Nephron (organoid): Measurements from ENCODE around the gene PTPRE.

Source experiments
- H3K27ac Mint-ChIP-seq, 3 experiments: 2 replicates each; pipeline ENCODE4 v1.8.0; 2020; ENCODE audit warnings: mixed read lengths in 3 of 3, mild to moderate bottlenecking in 2 of 3, moderate library complexity in 1 of 3
- H3K27me3 Mint-ChIP-seq: 2 replicates; pipeline ENCODE4 v1.8.0; 2021; ENCODE audit warnings: low read depth, mild to moderate bottlenecking, moderate library complexity, mixed read lengths
- H3K36me3 Mint-ChIP-seq: 2 replicates; pipeline ENCODE4 v1.8.0; 2020; ENCODE audit warnings: low read depth, mixed read lengths
- H3K4me1 Mint-ChIP-seq: 2 replicates; pipeline ENCODE4 v1.8.0; 2020; ENCODE audit warnings: mixed read lengths
- H3K4me3 Mint-ChIP-seq, 3 experiments: 2 replicates each; pipeline ENCODE4 v1.8.0; 2020; ENCODE audit warnings: mild to moderate bottlenecking in 3 of 3, mixed read lengths in 3 of 3, moderate library complexity in 2 of 3
- H3K9me3 Mint-ChIP-seq: 2 replicates; pipeline ENCODE4 v1.8.0; 2020; ENCODE audit warnings: mixed read lengths
- TF ChIP-seq, protein P1 (sequence below), 3 experiments: fragments of 200-600 bp; sonication (generic); IDR thresholded peaks; one replicate each; pipeline ENCODE4 v1.5.0; 2021; ENCODE audit warnings: antibody characterized with exemption in 3 of 3; ENCODE audit not compliant: unreplicated experiment in 3 of 3

Gene PTPRE

GRCh38 chr10:128070721-128071416 is 164.0 kb downstream of the PTPRE start:
- TF ChIP-seq, protein P1, sequence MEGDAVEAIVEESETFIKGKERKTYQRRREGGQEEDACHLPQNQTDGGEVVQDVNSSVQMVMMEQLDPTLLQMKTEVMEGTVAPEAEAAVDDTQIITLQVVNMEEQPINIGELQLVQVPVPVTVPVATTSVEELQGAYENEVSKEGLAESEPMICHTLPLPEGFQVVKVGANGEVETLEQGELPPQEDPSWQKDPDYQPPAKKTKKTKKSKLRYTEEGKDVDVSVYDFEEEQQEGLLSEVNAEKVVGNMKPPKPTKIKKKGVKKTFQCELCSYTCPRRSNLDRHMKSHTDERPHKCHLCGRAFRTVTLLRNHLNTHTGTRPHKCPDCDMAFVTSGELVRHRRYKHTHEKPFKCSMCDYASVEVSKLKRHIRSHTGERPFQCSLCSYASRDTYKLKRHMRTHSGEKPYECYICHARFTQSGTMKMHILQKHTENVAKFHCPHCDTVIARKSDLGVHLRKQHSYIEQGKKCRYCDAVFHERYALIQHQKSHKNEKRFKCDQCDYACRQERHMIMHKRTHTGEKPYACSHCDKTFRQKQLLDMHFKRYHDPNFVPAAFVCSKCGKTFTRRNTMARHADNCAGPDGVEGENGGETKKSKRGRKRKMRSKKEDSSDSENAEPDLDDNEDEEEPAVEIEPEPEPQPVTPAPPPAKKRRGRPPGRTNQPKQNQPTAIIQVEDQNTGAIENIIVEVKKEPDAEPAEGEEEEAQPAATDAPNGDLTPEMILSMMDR (IDR thresholded peaks at IDR 0.05; ENCODE audit: unreplicated experiment in 3 of 3), result no peak
- H3K36me3 Mint-ChIP-seq, result peaks cover 22% of the 10 kb centered on the region
- no peaks in the 10 kb centered on the region for H3K4me1 Mint-ChIP-seq
- no peak overlapping the region for H3K27ac Mint-ChIP-seq
- H3K4me3 Mint-ChIP-seq, result no peak overlapping the region
- H3K27me3 Mint-ChIP-seq, result peaks cover 13% of the 10 kb centered on the region
- H3K9me3 Mint-ChIP-seq, result peaks cover 2% of the 10 kb centered on the region

DNA sequence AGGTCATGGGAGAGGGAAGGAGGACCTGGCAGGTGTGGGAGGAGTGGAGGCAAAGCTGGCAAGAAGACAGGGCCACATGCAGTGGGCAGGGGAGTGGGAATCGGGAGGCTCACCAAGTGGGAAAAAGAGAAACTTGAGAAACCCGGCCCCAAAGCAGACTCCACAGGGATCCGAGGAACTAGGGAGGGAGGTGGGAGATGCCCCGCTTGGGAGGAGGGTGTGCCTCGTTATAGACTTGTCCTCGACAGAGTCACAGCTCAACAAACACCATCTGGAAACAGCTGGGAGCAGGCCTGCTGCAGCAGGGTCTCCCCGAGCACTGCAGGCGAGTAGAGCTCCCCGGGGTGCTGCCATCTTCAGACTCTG is 164.5 kb downstream of the PTPRE start:
- TF ChIP-seq, protein P1 (IDR thresholded peaks at IDR 0.05; ENCODE audit: unreplicated experiment in 3 of 3), result no peak
- H3K27ac Mint-ChIP-seq, result no peak overlapping the region
- peaks cover 13% of the 10 kb centered on the region for H3K27me3 Mint-ChIP-seq
- peaks cover 3% of the 10 kb centered on the region for H3K9me3 Mint-ChIP-seq
- H3K36me3 Mint-ChIP-seq, result peaks cover 21% of the 10 kb centered on the region
- no peaks in the 10 kb centered on the region for H3K4me1 Mint-ChIP-seq
- no peak overlapping the region for H3K4me3 Mint-ChIP-seq

DNA sequence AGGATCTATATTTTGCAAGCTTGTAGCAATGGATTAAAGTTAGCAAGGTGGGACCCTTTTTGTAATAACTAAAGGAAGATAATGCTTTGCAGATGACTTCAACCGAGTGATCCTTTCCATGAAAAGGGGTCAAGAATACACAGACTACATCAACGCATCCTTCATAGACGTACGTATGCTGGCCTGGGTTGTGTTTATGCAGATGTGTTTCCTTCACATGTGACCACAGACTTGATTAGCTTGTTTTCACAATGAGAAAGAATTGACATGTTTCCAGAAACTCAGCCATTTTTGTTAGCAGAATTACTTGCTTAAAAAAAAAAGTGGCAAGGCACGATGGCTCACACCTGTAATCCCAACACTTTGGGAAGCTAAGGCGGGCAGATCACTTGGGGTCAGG is 165.1 kb downstream of the PTPRE start:
- peaks cover 16% of the 10 kb centered on the region for H3K27me3 Mint-ChIP-seq
- no peak overlapping the region for H3K27ac Mint-ChIP-seq
- H3K4me3 Mint-ChIP-seq, result no peak overlapping the region
- H3K9me3 Mint-ChIP-seq, result peaks cover 3% of the 10 kb centered on the region
- peaks cover 17% of the 10 kb centered on the region for H3K36me3 Mint-ChIP-seq
- no peaks in the 10 kb centered on the region for H3K4me1 Mint-ChIP-seq
- TF ChIP-seq, protein P1 (IDR thresholded peaks at IDR 0.05; ENCODE audit: unreplicated experiment in 3 of 3), result no peak

DNA sequence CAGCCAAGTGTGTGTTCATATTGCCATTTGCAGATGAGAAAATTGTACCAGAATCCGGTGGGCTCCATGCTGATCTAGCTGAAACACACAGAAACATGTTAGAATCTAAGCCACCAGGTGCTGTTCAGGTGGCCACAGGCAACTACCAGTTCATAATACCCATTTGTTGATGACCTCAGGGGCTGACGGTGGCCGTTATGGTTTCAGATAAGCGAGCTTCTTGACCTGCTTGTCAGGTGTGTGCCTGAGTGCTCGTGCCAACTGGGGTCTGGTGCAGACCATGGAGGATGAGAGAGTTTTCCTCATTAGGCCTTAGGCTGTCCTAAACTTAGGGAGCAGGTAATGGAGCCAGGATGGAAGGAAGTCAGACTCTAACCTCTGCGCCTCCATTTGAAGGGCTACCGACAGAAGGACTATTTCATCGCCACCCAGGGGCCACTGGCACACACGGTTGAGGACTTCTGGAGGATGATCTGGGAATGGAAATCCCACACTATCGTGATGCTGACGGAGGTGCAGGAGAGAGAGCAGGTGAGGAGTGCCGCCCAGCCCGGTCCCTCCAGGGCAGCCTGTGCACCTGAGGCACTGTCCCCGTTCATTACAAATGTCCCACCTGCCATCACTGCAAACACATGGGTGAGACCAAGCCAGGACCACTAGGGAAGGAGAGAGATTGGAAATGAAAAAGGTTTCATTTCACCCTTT is 166.2 kb downstream of the PTPRE start:
- TF ChIP-seq, protein P1 (IDR thresholded peaks at IDR 0.05; ENCODE audit: unreplicated experiment in 3 of 3), result no peak

DNA sequence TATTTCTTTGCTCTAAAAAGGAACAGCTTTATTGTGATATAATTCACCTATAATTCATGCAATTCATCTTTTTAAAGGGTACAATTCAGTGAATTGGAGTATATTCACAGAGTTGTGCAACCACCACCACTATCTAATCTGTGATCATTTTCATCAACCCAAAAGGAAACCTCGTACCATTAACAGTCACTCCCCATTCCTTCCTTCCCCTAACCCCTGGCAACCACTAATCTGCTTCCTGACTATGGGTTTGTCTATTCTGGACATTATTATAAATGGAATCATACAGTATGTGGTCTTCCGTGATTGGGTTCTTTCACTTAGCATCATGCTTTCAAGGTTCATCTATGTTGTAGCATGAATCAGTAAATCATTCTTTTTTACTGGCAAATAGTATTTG is 167.0 kb downstream of the PTPRE start:
- no peak overlapping the region for H3K4me3 Mint-ChIP-seq
- H3K27ac Mint-ChIP-seq, result no peak overlapping the region
- TF ChIP-seq, protein P1 (IDR thresholded peaks at IDR 0.05; ENCODE audit: unreplicated experiment in 3 of 3), result no peak
- H3K4me1 Mint-ChIP-seq, result no peaks in the 10 kb centered on the region
- peaks cover 3% of the 10 kb centered on the region for H3K9me3 Mint-ChIP-seq
- peaks cover 13% of the 10 kb centered on the region for H3K27me3 Mint-ChIP-seq
- H3K36me3 Mint-ChIP-seq, result peaks cover 13% of the 10 kb centered on the region

More for the DNA sequence above, 166.2 kb downstream of the PTPRE start:
- Mint-ChIP-seq H3K27ac (no peak overlapping the region), H3K4me1 (no peaks in the 10 kb centered on the region), H3K36me3 (peaks cover 13% of the 10 kb centered on the region), H3K4me3 (no peak overlapping the region), H3K9me3 (peaks cover 3% of the 10 kb centered on the region), H3K27me3 (peaks cover 13% of the 10 kb centered on the region)
